Type B pancreatic cell (in vitro differentiated cells): Measurements from ENCODE around the gene MAB21L1. TPM values are rescaled to one million over a fixed set of nuclear protein-coding genes. Genes with fewer than 3 reads are reported as not detected.

Source experiments
- DNase-seq: peaks from one replicate; pipeline ENCODE4 v3.0.0; 2021; ENCODE audit warnings: mixed read lengths; ENCODE audit not compliant: unreplicated experiment; ENCODE audit errors: extremely low spot score
- H3K27ac Mint-ChIP-seq: 2 replicates; pipeline ENCODE4 v1.8.0; 2021; ENCODE audit warnings: mild to moderate bottlenecking, mixed read lengths
- H3K27me3 Mint-ChIP-seq: 2 replicates; pipeline ENCODE4 v1.8.0; 2021; ENCODE audit warnings: mixed read lengths
- H3K36me3 Mint-ChIP-seq: 2 replicates; pipeline ENCODE4 v1.8.0; 2021; ENCODE audit warnings: mixed read lengths
- H3K4me1 Mint-ChIP-seq: one replicate; pipeline ENCODE4 v1.8.0; 2021; ENCODE audit warnings: mixed read lengths; ENCODE audit not compliant: unreplicated experiment
- H3K4me3 Mint-ChIP-seq: 2 replicates; pipeline ENCODE4 v1.8.0; 2021; ENCODE audit warnings: mild to moderate bottlenecking, mixed read lengths
- H3K9me3 Mint-ChIP-seq: 2 replicates; pipeline ENCODE4 v1.8.0; 2021; ENCODE audit warnings: mixed read lengths
- total RNA-seq: library from RNA; stranded (reverse); gene quantifications from 2 replicates; pipeline ENCODE4 v1.2.1, GENCODE V29; 2021; ENCODE audit warnings: low replicate concordance
- TF ChIP-seq, protein P1 (sequence below): fragments of 200-600 bp; sonication (generic); conservative IDR thresholded peaks from 2 replicates; pipeline ENCODE4 v1.5.0; 2021; ENCODE audit warnings: antibody characterized with exemption, mild to moderate bottlenecking

The MAB21L1 gene
- total RNA-seq, 1 donor from 2014 or later, result 11.0 TPM

DNA sequence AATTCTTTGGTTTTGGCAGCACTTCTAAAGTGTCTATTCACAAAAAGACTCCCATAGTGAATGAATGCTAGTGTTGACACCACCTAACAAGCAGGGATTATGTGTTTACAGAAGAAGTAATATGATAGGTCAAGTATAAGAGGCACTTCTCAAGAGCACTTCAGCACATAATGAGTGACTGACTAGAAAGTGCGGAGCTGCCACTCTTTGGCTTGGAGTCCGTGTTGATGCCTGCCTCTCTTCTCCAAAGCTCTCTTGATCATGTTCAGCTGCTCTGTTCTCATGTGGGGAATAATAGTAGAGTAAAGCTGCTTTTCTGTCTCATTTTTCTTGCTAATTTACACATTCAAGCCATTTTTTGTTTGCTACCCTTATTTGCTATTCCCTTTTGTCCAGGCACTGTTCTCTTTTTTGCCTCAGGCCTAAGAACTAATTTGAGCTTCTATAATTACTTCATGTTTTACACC is 22.7 kb upstream of the MAB21L1 start:
- Mint-ChIP-seq H3K27ac (no peak overlapping the region), H3K9me3 (peaks cover 8% of the 10 kb centered on the region), H3K4me3 (peak overlapping the region; percentile 24), H3K27me3 (peaks cover 12% of the 10 kb centered on the region), H3K4me1 (peaks cover 37% of the 10 kb centered on the region), H3K36me3 (peaks cover 3% of the 10 kb centered on the region)
- DNase-seq, result no peak
- TF ChIP-seq, protein P1, sequence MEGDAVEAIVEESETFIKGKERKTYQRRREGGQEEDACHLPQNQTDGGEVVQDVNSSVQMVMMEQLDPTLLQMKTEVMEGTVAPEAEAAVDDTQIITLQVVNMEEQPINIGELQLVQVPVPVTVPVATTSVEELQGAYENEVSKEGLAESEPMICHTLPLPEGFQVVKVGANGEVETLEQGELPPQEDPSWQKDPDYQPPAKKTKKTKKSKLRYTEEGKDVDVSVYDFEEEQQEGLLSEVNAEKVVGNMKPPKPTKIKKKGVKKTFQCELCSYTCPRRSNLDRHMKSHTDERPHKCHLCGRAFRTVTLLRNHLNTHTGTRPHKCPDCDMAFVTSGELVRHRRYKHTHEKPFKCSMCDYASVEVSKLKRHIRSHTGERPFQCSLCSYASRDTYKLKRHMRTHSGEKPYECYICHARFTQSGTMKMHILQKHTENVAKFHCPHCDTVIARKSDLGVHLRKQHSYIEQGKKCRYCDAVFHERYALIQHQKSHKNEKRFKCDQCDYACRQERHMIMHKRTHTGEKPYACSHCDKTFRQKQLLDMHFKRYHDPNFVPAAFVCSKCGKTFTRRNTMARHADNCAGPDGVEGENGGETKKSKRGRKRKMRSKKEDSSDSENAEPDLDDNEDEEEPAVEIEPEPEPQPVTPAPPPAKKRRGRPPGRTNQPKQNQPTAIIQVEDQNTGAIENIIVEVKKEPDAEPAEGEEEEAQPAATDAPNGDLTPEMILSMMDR, result no peak

GRCh38 chr13:35498231-35498630 is 21.7 kb upstream of the MAB21L1 start:
- Mint-ChIP-seq H3K9me3 (peaks cover 8% of the 10 kb centered on the region), H3K4me1 (peaks cover 37% of the 10 kb centered on the region), H3K4me3 (no peak overlapping the region), H3K27me3 (peaks cover 12% of the 10 kb centered on the region), H3K36me3 (peaks cover 3% of the 10 kb centered on the region), H3K27ac (no peak overlapping the region)
- TF ChIP-seq, protein P1, result no peak
- DNase-seq, result no peak

- Mint-ChIP-seq H3K9me3 (peaks cover 8% of the 10 kb centered on the region), H3K27ac (no peak overlapping the region), H3K4me3 (no peak overlapping the region), H3K4me1 (peaks cover 30% of the 10 kb centered on the region), H3K27me3 (peaks cover 12% of the 10 kb centered on the region), H3K36me3 (peaks cover 3% of the 10 kb centered on the region)
- no peak for DNase-seq
- TF ChIP-seq, protein P1, result no peak
These were observed 20.4 kb upstream of the MAB21L1 start for GRCh38 chr13:35496761-35497386.

DNA sequence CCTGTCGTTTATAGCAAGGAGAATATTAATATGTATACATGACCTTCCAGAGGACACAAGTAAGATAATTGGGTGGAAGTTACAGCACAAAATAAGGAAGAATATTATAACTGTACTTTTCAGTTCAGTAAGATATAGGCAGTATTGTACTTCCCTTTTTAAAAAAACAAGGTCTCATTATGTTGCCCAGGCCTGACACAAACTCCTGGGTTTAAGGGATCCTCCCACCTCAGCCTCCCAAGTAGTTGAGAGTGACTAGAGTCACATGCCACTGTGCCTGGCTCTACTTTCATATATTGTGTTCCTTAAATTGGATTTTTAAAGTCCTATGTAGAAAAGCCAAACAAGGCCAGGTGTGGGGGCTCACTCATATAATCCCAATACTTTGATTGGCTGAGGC is 19.5 kb upstream of the MAB21L1 start:
- Mint-ChIP-seq H3K36me3 (peaks cover 3% of the 10 kb centered on the region), H3K27ac (no peak overlapping the region), H3K4me3 (no peak overlapping the region), H3K27me3 (peaks cover 11% of the 10 kb centered on the region), H3K4me1 (peaks cover 24% of the 10 kb centered on the region), H3K9me3 (peaks cover 8% of the 10 kb centered on the region)
- TF ChIP-seq, protein P1, result no peak
- no peak for DNase-seq

DNA sequence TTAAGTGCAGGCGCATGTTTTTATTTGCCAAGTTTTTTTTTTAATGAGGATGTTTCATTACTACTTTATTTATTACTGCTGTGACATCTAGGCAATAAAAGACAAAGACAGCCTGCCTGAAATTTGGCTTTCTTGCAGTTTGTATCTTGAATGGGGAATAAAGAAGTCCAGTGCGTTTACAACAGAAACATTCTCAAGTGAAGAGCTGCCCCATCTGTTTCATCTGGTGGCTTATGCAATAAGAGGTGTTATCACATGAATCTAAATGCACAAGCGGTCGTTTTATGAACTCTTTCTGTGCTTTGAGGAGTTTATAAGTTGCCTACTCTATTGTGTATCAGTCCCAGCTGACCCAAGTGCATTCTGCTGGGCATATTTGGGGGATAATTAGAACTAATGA is 12.6 kb upstream of the MAB21L1 start:
- Mint-ChIP-seq H3K27me3 (peaks cover 7% of the 10 kb centered on the region), H3K9me3 (no peaks in the 10 kb centered on the region), H3K27ac (no peak overlapping the region), H3K4me3 (no peak overlapping the region), H3K36me3 (no peaks in the 10 kb centered on the region), H3K4me1 (peaks cover 4% of the 10 kb centered on the region)
- TF ChIP-seq, protein P1, result no peak
- DNase-seq, result no peak
